Activated T-helper 2 cell treated with anti-CD3 and anti-CD28 coated beads, Interferon-gamma antibody, Interleukin-2, Interleukin-4, amounts not matched to agents 10 μg/mL and 5 μg/mL and 100 μg/mL, durations not matched to agents 14 hours and 24 hours and 36 hours (primary cell): ENCODE data around the gene TEFM. TPM values are rescaled to one million over a fixed set of nuclear protein-coding genes. Genes with fewer than 3 reads are reported as not detected.
"Not testable (repeated sequence)": the region's sequence is repeated elsewhere in the genome, so short reads cannot be mapped to it uniquely, and the experiment has no call there.

Source experiments
- DNase-seq: peaks from one replicate; pipeline ENCODE4 v3.0.0; 2021; ENCODE audit warnings: low spot score
- H3K27ac Mint-ChIP-seq: one replicate; pipeline ENCODE4 v1.8.0; 2021; ENCODE audit warnings: mixed read lengths
- H3K27me3 Mint-ChIP-seq: one replicate; pipeline ENCODE4 v1.8.0; 2021; ENCODE audit warnings: low read depth, mixed read lengths
- H3K36me3 Mint-ChIP-seq: one replicate; pipeline ENCODE4 v1.8.0; 2021; ENCODE audit warnings: low read depth, mixed read lengths
- H3K4me1 Mint-ChIP-seq: one replicate; pipeline ENCODE4 v1.8.0; 2021; ENCODE audit warnings: low read depth, mixed read lengths
- H3K4me3 Mint-ChIP-seq: one replicate; pipeline ENCODE4 v1.8.0; 2021; ENCODE audit warnings: low read depth, mild to moderate bottlenecking, moderate library complexity, mixed read lengths
- H3K9me3 Mint-ChIP-seq: one replicate; pipeline ENCODE4 v1.8.0; 2021; ENCODE audit warnings: mixed read lengths
- intact Hi-C: fragments of 100-400 bp; cut with micrococcal nuclease; formaldehyde crosslinking; loops from one replicate; pipeline ENCODE4 v1.15.1; 2023
- total RNA-seq: library from RNA; stranded (reverse); gene quantifications from 2 replicates; pipeline ENCODE4 v1.2.3, GENCODE V29; 2022

TEFM gene, protein sequence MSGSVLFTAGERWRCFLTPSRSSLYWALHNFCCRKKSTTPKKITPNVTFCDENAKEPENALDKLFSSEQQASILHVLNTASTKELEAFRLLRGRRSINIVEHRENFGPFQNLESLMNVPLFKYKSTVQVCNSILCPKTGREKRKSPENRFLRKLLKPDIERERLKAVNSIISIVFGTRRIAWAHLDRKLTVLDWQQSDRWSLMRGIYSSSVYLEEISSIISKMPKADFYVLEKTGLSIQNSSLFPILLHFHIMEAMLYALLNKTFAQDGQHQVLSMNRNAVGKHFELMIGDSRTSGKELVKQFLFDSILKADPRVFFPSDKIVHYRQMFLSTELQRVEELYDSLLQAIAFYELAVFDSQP
- 16.6 and 21.2 TPM in 2 replicates for total RNA-seq

DNA sequence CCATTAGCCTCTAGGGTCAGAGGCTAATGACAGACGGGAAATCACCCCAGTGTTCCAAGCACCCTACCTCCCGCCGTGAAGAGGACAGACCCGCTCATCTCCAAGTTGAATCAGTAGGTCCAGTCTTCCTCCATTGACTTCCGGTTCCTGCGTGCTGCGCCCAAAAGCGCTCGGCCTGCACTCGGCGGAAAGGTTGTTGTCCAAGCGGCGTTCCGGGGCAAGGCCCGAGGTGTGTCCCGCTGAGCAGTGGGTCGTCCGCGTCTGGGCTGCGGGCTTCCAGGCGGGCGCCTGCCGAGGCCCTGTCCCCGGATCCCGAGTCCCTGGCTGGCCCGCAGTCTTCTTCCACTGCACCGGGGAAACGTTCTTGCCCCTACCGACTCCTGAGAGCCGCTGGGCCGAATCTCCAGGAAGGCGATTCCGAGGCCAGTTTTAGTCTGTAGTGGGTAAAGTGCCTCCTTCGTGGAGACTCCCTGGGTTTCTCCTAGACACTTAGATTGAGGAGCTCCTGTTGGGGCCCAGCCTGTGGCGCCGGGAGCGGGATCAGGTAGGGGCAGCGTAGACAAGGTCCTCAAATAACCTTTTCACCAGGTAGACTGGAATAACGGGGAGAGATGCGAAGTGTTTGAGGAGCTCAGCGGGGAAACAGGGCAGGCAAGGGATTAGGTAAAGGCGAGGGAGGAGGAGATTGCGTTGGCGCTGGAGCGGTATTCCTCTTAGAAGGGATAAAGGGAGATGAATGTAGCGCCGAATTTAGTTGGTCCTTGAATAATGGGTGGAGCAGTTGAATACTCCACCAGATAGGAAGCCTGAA is at the start of gene TEFM:
TEFM (minus strand) TSS at position 138 of the 811 bp plus-strand sequence; CDS start at position 98, 40 bp downstream.
- Mint-ChIP-seq H3K4me3 (peak within 1 kb of the TSS; percentile 97), H3K9me3 (no peaks in the 10 kb centered on the region), H3K36me3 (peaks cover 30% of the 10 kb centered on the region), H3K27me3 (no peaks in the 10 kb centered on the region), H3K4me1 (peaks cover 30% of the 10 kb centered on the region), H3K27ac (peak within 1 kb of the TSS; percentile 88)
- intact Hi-C loops, result loop anchor here (5.0 kb wide), 2 partner anchors 66 to 101 kb away; partner anchors contain the start of gene RNF135
- DNase-seq, result peak; percentile 86

DNA sequence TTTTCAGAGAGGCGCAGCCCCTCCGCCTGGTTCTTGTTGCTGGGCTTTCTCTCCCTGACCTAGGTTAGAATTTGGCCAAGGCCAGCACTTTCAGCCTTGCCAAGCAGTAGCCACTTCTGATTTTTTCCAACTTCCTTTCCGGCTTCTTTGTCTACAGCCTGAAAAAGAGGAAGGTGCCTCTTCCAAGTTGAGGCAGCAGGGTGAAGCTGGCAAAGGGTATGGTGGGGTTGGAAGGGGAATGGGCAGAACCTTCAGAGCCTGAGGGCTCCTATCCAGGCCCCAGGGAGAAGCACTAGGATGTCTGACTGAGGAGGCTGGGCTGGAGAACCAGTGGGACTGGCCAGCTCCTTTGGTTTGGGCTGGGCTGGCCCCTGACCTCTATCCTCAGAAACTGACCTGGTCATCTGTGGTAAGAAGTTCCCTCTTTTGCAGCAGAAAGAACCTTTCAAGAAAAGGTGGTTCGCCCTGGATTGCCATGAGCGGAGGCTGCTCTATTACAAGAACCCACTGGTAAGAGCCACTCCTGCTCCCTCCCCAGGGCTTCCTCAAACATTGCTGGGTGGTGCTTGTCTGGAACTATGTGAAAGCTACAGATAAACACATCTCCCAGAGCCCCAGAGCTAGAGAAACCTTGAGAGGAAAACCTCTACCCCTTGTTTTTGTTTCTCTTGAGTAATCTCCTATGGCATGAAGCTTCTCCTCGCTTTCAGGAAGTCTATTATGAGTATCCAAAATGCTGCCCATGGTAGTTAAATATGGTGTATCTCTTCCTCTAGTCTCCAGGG is 48.2 kb upstream of the TEFM start:
- Mint-ChIP-seq H3K4me1 (no peaks in the 10 kb centered on the region), H3K36me3 (no peaks in the 10 kb centered on the region), H3K4me3 (no peak overlapping the region), H3K9me3 (no peaks in the 10 kb centered on the region), H3K27ac (no peak overlapping the region), H3K27me3 (peaks cover 20% of the 10 kb centered on the region)
- no peak for DNase-seq
- intact Hi-C loops, result no loop called here

DNA sequence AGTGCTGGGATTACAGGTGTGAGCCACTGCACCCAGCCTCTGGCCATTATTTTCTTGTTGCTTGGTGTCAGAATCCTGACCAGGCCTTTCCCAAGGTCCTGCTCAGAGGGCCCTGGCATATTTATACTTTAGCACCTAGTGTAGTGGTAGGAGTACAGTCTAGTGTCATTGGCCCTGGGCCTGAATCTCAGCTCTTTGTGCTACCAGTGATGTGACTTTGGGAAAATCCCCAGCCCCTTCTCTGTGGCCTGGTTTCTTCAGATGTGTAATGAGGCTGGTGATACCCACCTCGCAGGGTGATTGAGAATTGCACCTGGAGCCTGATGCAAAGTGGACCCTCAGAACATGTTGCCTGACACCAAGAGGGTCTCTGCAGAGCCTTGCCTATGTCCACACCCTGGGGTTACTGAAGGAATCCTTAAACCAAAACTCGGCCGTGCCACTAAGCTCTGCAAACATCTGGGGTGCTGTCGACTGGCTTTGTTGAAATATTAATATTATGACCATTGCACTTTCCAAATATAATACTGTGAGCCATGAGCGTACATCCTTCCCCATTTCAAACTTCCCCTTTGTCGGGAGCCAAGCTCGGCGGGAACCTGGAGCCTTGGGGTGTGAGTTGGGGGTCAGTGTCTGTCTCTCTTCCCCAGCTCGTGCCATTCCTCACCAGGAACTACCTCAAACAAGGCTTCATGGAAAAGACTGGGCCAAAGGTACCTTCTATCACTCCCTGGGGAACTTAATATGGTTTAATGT is 46.8 kb upstream of the TEFM start:
- Mint-ChIP-seq H3K9me3 (no peaks in the 10 kb centered on the region), H3K27me3 (peaks cover 9% of the 10 kb centered on the region), H3K4me1 (no peaks in the 10 kb centered on the region), H3K36me3 (no peaks in the 10 kb centered on the region), H3K4me3 (no peak overlapping the region), H3K27ac (no peak overlapping the region)
- intact Hi-C loops, result no loop called here
- DNase-seq, result no peak

DNA sequence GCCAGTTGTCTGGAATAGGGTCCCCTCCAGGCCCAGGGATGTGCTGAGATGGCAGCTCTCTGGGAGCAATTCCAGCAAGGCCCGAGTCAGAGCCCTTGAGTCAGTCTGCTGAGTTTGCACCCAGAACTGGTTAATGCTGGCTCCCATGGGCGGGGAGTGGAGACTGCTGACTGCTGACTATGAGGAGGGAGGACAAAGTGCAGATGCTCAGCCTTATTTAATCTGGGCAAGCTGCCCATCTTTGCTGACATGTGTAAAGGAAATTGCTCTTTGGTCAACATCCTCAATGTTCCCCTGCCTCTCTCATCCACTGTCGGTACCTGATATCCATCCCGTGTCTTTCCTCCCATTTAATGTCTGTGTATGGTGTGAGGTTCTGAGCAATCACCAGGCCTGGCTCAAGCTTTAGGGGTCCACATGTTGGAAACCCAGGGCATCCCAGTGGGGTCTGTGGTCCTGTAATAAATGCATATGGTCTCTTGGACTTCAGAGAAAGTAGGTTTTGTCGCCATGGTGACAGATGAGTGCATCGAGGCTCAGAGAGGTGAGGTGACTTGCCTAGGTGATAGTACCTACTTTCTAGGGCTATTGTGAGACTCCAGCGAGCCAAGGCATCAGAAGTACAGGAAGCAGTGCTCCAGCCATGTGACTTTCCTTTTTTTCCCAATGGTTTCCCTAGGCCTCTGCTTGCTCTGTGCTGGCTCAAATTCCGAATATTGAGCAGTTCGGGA is 44.8 kb upstream of the TEFM start:
- intact Hi-C loops, result no loop called here
- H3K27ac Mint-ChIP-seq, result no peak overlapping the region
- no peaks in the 10 kb centered on the region for H3K9me3 Mint-ChIP-seq

DNA sequence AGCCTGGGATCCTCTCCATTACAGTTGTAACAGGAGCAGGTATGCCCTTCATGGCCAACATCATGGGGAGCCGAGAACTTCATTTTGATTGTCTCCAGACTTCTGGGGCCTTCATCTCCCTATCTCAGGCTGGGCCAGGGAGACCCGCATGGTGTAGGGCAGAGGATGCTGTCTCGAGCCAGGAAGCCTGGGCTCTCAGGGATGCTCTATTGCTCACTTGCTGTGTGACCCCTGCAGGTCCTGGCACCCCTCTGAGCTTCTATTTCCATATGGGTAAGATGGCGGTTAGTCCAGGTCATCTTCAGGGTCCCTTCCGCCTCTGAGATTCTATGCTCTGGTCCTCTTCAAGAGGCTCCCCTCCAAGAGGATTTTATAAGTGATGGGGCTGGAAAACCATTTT is 44.2 kb upstream of the TEFM start:
- intact Hi-C loops, result no loop called here
- Mint-ChIP-seq H3K4me3 (no peak overlapping the region), H3K27me3 (no peaks in the 10 kb centered on the region), H3K9me3 (no peaks in the 10 kb centered on the region), H3K4me1 (no peaks in the 10 kb centered on the region), H3K36me3 (no peaks in the 10 kb centered on the region), H3K27ac (no peak overlapping the region)
- no peak for DNase-seq

More for the DNA sequence above, 44.8 kb upstream of the TEFM start:
- DNase-seq, result no peak
- Mint-ChIP-seq H3K36me3 (no peaks in the 10 kb centered on the region), H3K4me1 (no peaks in the 10 kb centered on the region), H3K4me3 (no peak overlapping the region), H3K27me3 (no peaks in the 10 kb centered on the region)

DNA sequence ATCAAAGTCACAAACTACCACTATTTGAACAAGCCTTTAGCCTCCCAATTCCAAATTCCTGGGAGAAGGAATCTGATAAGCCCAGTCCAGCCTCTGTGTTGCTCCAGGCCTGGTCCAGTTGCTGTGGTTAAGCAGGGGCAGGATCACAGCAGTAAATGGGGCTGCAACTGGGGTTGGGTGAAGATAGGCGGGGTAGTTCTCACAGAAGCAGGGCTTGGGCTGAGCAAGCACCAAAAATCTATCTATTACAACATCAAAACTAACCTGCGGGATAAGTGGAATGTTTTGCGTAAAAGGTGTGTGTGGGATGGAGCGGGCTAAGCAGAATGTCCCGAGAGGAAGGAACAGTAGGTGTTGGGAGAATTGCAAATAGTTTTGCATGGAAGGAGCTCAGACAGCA is 41.8 kb upstream of the TEFM start:
- Mint-ChIP-seq H3K36me3 (no peaks in the 10 kb centered on the region), H3K9me3 (no peaks in the 10 kb centered on the region), H3K27ac (no peak overlapping the region), H3K4me1 (peaks cover 3% of the 10 kb centered on the region), H3K27me3 (no peaks in the 10 kb centered on the region), H3K4me3 (no peak overlapping the region)
- intact Hi-C loops, result no loop called here
- DNase-seq, result no peak

DNA sequence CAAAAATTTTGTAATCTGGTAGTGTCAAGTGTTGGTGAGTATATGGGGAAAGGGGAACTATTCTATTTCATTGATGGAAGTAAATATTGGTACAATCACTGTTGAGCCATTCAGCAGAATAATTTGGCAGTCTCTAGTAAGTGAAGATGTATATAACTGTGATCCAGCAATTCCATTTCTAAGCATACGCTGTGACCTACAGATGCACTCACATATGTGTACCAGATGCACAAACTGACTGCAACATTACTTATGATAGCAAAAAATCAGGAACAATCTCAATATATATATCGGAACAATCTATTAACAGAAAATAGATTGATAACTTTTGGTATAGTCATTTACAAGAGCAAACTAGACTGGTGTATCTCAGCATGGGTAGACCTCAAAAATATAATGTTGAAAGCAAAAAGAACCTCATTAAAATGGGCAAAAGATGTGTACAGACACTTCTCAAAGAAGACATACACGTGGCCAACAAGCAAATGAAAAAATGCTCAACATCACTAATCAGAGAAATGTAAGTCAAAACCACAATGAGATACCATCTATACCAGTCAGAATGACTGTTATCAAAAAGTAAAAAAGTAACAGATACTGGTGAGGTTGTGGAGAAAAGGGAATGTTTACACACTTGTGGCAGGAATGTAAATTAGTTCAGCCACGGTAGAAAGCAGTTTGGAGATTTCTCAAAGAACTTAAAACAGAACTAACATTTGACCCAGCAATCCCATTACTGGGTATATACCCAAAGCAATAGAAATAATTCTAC is 36.5 kb upstream of the TEFM start:
- peaks cover 20% of the 10 kb centered on the region for H3K4me1 Mint-ChIP-seq
- H3K9me3 Mint-ChIP-seq, result no peaks in the 10 kb centered on the region
- H3K27me3 Mint-ChIP-seq, result no peaks in the 10 kb centered on the region
- H3K36me3 Mint-ChIP-seq, result no peaks in the 10 kb centered on the region
- intact Hi-C loops, result no loop called here
- no peak overlapping the region for H3K4me3 Mint-ChIP-seq
- H3K27ac Mint-ChIP-seq, result no peak overlapping the region
- DNase-seq, result no peak

DNA sequence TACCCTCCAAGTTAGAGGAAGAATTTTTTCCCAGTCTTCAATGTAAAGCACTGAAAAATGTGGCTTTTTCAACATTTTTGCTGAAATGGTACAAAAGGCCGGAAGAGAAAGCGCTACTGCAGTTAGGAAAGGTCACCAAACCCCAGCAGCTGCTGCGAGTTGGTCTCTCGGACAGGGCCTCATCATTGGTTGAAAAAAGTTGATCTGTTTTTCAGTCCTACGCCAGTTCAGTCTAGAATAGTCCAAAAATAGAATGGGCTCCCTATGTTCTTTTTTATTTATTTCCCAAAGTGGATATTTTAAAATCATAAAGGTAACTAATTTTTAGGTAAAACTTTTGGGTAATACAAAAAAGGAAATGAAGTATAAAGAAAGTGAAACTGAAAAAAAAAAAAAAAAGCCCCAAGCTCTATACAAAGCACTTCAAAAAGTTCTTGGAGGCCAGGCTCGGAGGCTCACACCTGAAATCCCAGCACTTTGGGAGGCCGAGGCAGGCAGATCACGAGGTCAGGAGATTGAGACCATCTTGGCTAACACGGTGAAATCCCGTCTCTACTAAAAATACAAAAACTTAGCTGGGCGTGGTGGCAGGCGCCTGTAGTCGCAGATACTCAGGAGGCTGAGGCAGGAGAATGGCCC is 33.1 kb upstream of the TEFM start:
- no peak for DNase-seq
- Mint-ChIP-seq H3K4me3 (no peak overlapping the region), H3K36me3 (no peaks in the 10 kb centered on the region)

DNA sequence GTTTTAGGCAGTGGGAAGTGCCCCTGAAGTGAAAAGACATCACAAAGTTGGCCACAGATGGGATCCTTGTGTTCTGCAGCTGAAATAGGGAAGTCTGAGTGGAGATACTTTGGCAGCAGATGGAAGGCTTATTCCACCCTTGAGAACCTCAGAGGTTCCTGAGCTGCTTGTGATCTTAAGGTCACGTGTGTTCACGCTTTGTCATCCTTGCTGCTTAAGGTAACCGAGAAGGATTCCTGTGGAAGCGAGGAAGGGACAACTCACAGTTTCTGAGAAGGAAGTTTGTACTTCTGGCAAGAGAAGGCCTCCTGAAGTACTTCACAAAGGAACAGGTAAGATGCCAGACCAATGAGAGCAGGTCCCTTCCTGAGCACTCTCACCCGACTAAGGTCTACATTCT is 27.9 kb upstream of the TEFM start:
- Mint-ChIP-seq H3K36me3 (no peaks in the 10 kb centered on the region), H3K27me3 (no peaks in the 10 kb centered on the region), H3K9me3 (no peaks in the 10 kb centered on the region), H3K4me1 (no peaks in the 10 kb centered on the region), H3K4me3 (no peak overlapping the region), H3K27ac (no peak overlapping the region)
- intact Hi-C loops, result no loop called here
- no peak for DNase-seq

More for the DNA sequence above, 33.1 kb upstream of the TEFM start:
- Mint-ChIP-seq H3K4me1 (peaks cover 20% of the 10 kb centered on the region), H3K27me3 (no peaks in the 10 kb centered on the region), H3K27ac (no peak overlapping the region), H3K9me3 (no peaks in the 10 kb centered on the region)
- intact Hi-C loops, result no loop called here

DNA sequence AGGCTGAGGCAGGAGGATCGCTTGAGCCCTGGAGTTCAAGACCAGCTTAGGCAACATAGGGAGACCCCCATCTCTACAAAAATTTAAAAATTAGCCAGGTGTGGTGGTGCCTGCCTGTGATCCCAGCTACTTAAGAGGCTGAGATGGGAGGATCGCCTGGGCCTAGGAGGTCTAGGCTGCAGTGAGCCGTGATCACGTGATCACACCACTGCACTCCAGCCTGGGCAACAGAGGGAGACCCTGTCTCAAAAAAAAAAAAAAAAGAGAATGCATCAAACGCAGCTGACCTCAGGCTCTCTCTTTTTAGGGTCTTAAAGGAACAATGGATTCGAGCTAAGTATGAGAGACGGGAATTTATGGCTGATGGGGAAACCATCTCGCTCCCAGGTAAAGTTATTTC is 25.5 kb upstream of the TEFM start:
- H3K9me3 Mint-ChIP-seq, H3K4me3 Mint-ChIP-seq, H3K36me3 Mint-ChIP-seq, intact Hi-C loops, DNase-seq, H3K27ac Mint-ChIP-seq, H3K4me1 Mint-ChIP-seq, H3K27me3 Mint-ChIP-seq: not testable (repeated sequence)

DNA sequence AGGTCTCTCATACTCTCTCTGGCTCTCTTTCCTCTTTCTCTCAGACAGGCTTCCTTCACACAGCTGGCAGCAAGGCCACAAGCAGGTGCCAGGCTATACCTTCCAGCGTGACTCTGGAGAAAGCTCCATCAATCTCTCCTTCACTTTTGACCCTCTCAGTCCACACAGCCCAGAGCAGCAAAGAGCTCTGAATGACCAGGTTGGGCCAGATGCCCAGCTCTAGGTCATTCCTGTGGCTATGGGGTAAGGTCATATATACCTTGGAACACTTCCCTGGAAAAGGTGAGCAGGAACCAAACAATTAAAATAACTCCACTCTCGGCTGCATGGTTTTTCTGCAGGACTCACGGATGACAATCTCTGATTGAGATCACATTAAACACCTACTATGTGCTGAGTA is 24.5 kb upstream of the TEFM start:
- H3K4me3 Mint-ChIP-seq, result no peak overlapping the region
- intact Hi-C loops, result no loop called here
- no peaks in the 10 kb centered on the region for H3K9me3 Mint-ChIP-seq
- H3K36me3 Mint-ChIP-seq, result no peaks in the 10 kb centered on the region
- no peak for DNase-seq
- H3K27ac Mint-ChIP-seq, result no peak overlapping the region
- H3K4me1 Mint-ChIP-seq, result no peaks in the 10 kb centered on the region
- peaks cover 8% of the 10 kb centered on the region for H3K27me3 Mint-ChIP-seq
